Measurements from ENCODE around the gene TMEM11.

Gene TMEM11

GRCh38 chr17:21157586-21158370 is 56.2 kb downstream of the TMEM11 start:
- DNase-seq: no peak

GRCh38 chr17:21152731-21153130 is 61.2 kb downstream of the TMEM11 start:
- no peak for DNase-seq

- no peak for DNase-seq
Observed at GRCh38 chr17:21149621-21150020, 64.3 kb downstream of the TMEM11 start.
